ENCODE measurements around the gene KDM7A.

Gene KDM7A

GRCh38 chr7:140082770-140083169, 94.0 kb downstream of the KDM7A start:
- TF ChIP-seq CTCF (IDR thresholded peaks at IDR 0.05): no peak

GRCh38 chr7:140081774-140082425, 94.9 kb downstream of the KDM7A start:
- TF ChIP-seq CTCF (IDR thresholded peaks at IDR 0.05): no peak

- TF ChIP-seq CTCF (IDR thresholded peaks at IDR 0.05): no peak
These were observed 95.9 kb downstream of the KDM7A start for GRCh38 chr7:140080919-140081318.

GRCh38 chr7:140079121-140079536, 97.7 kb downstream of the KDM7A start:
- TF ChIP-seq CTCF (IDR thresholded peaks at IDR 0.05): no peak; the same call in 1 of the 2 replicates

- TF ChIP-seq CTCF (IDR thresholded peaks at IDR 0.05): no peak
These were observed 98.4 kb downstream of the KDM7A start for GRCh38 chr7:140078392-140078791.

- TF ChIP-seq CTCF (IDR thresholded peaks at IDR 0.05): no peak
These were observed 102.0 kb downstream of the KDM7A start for GRCh38 chr7:140074780-140075179.

- no peak for TF ChIP-seq CTCF (IDR thresholded peaks at IDR 0.05)
These were observed 106.2 kb downstream of the KDM7A start for GRCh38 chr7:140070546-140070945.

All from LNCAP (cell line).